Sciatic nerve (tissue), 2 donors: ENCODE results near the gene F13A1. TPM values are rescaled to one million over a fixed set of nuclear protein-coding genes. Genes with fewer than 3 reads are reported as not detected.

Experiments used
- ATAC-seq: fragments of 200-7000 bp; cut with Tn5 transposase; one replicate; pipeline ENCODE4 v1.9.1; 2020; ENCODE audit warnings: mild to moderate bottlenecking, moderate library complexity
- DNase-seq: peaks from one replicate; pipeline ENCODE4 v3.0.0-alpha.2; 2020; ENCODE audit warnings: low spot score
- intact Hi-C: fragments of 100-400 bp; cut with DNase I; formaldehyde crosslinking; loops from one replicate; pipeline ENCODE4 v1.14.2; 2022
- microRNA-seq: library from miRNA; unstranded; fragments of <30 nt; microRNA quantifications from one replicate; pipeline ENCODE4 v1.2.0, GENCODE V29; 2020
- total RNA-seq: library from RNA; stranded (reverse); fragmentation: NEBNext Ultra II Directional; extraction: Animal tissue kit (Norgen Biotek cat#: 25700); gene quantifications from one replicate; pipeline ENCODE4 v1.2.1, GENCODE V29; 2021
- donor health status: DM: no; HTN: no; CAD: no.
- donor health status: DM: no; HTN: no; CAD: no.

Gene F13A1
- total RNA-seq, 1 donor from 2014 or later = 231 TPM

DNA sequence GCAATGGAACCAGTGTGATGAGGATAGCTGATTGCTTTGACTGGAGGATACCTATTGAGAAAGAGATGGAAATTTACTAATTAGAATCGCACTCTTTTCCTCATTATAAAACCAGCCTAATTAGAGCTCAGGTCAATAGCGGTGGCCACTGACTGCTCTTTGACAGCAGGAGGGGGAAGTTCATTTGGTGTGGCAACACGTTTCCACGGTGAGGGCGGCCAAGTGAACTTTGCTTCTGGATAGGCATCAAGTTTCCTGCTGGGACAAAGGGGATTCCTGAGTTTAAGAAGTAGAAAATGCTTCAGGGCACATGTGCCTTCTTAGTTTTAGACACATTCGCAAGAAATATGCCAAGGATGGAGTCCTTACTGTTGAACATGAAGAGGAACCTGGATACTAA is 168.4 kb downstream of the F13A1 start:
- ATAC-seq (no peak), DNase-seq (no peak)
- intact Hi-C loops = no loop called here

DNA sequence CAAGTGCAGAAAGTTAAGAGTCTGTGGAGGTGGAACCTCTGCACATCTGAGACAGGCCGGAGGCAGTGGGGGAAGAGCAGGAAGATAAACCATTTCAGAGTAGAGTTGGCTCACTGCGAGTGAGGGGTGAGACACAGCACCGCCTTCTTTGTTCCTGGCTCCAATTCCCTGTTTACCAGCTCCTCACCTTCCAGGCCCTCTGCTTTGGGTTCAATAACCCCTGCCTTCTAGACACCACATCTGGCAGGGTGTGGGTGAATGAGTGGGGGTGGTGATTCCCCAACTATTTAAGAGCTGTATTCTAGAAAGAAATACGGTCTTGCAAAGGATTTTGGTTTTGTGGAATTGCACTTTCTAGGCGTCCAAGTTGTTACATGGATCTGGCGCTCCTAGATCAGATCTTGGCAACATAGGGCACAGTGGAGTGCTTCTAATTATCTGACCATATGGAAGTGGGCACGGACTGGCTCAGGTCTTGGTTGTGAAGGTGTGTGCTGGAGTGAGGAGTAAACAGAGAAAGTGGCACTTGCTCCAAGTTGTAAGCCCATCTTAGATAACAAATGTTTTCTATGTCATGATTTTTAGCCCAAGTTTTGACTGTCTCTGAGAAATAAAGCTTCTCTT is 172.2 kb downstream of the F13A1 start:
- intact Hi-C loops = no loop called here
- ATAC-seq (no peak), DNase-seq (no peak)

DNA sequence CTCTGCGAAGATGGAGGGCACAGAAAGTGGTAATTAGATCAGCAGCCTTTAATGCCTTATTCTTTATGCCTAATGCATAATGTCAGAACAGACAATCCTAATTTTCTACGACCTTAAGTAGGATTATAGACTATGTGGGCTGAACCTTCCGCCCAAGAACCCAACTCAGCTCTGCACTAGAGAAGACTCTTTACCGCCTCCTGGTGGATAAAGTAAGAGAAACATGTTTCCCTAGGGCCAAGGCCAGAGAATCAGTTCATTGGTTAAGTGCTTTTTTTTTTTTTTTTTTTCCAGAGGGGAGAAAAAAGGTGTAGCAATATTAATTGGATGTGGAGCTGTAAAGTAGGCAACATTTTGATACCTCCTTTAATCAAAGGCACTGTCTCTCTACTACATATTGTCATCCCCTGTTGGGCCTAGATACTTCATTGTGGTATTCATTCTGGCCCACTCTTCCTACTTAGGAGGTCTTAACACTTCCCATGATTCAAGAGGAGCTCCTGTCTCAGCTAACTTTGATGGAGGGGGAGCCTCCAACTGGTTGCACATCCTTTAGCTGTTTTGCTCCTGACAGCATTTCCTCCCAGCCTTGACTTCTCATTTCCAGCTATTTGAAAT is 188.9 kb downstream of the F13A1 start:
- intact Hi-C loops = no loop called here
- DNase-seq (no peak), ATAC-seq (no peak)

DNA sequence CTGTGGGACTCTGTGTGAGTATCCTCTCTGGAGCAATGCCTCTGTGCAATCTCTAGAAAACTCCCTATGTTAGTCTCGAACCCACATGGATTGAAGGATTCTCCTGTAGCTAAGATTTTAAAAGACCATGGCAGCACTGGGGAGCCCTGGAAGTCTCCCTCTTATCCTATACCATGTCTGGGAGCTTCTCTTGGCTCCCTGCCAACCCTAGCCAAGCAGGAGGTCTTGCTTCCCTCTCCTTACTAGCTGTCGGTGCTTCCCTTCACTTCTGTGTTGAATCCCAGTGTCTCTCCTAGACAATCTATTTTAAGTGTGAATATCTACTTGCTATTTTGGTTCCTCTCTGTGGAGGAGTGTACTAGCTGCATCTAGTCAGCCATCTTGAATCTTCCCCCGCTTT is 195.0 kb downstream of the F13A1 start:
- intact Hi-C loops = no loop called here
- ATAC-seq (no peak), DNase-seq (no peak)

DNA sequence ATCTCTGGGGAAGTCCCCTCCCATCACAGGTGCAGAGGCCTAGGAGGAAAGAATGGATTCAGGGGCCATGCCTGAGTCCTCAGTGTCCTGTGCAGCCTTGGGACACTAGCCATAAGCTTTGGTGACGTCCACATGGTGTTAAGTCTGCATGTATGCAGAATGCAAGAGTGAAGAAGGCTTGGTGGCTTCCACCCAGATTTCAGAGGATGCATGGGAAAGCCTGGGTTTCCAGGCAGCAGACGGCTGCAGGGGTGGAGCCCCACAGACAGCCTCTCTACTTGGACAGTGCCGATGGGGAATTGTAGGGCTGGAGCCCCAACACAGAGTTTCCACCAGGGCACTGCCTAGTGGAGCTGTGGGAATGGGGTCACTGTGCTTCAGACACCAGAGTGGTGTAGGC is 196.7 kb downstream of the F13A1 start:
- DNase-seq (no peak), ATAC-seq (no peak)
- intact Hi-C loops = no loop called here

DNA sequence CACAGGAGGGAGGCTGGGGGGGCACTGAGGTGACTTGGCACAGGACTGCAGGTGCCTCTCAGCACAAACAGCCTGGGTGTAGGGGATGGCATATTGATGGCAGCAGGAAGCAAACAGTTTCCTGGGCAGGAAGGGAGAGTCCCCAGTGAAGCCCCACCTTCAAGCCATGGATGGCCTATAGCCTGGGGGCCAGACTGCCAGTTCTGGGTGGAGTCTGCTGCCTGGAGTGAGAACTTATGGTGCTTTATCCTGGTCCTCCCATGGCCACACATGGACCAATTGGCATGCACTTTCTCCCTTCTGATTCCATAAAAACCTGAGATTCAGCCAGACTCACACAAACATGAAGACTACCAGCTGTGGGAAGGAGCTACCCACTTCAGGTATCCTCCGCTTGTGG is 198.5 kb downstream of the F13A1 start:
- intact Hi-C loops = no loop called here
- ATAC-seq (no peak), DNase-seq (no peak)

DNA sequence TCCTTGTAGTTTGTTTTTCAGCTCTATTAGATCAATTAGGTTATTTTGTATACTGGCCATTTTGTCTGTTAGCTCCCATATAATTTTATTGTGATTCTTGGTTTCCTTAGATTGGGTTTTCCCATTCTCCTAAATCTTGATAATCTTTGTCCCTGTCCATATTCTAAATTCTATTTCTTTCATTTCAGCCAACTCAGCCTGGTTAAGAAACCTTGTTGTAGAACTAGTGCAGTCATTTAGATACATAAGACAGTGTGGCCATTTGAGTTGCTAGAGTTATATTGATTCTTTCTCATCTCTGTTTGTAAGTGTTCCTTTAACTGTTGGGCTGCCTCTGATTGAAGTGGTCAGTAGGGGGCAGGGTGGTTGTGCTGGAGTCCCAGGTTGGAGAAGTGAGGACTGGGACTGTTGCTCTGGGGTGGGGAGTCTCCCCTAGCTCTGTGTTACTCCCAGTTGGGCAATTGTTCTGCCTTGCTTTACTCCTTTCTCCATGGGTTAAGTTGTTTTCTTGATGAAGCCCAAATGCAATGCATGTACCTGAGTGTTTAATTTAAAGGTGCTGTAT is 214.9 kb downstream of the F13A1 start:
- intact Hi-C loops = no loop called here
- DNase-seq = no peak
- ATAC-seq = no peak

Small RNA genes within 50 kb of the gene (microRNA-seq; reads per million reads assigned to microRNA genes)
- gene MIR5683 = not detected
- gene MIR7853 = not detected
